ENCODE measurements around the gene SYVN1. TPM values are rescaled to one million over a fixed set of nuclear protein-coding genes. Genes with fewer than 3 reads are reported as not detected.
A peak's percentile ranks its signal among the peaks of the same experiment; 100 is the strongest.

SYVN1 gene
- total and polyA plus RNA-seq, 10 of the 15 experiments (the other 5 are each of a cell fraction or from before 2014, with no cell fraction given): 0.79 to 63.6 (median 20.1) TPM

- no peak for TF ChIP-seq CBX5 (IDR thresholded peaks at IDR 0.05; ENCODE audit: low read depth)
- no peak for TF ChIP-seq NRF1 (conservative IDR thresholded peaks at IDR 0.05; ENCODE audit: low read depth, low read length)
- TF ChIP-seq PML (IDR thresholded peaks at IDR 0.05; ENCODE audit: low read length): peak; percentile 88; the same call in 1 of the 2 replicates
- no peak for TF ChIP-seq ZNF384 (IDR thresholded peaks at IDR 0.05; ENCODE audit: borderline replicate concordance, low read depth, low read length)
- TF ChIP-seq SREBF1 (IDR thresholded peaks at IDR 0.05; ENCODE audit: low read length): no peak
- TF ChIP-seq, protein P1, sequence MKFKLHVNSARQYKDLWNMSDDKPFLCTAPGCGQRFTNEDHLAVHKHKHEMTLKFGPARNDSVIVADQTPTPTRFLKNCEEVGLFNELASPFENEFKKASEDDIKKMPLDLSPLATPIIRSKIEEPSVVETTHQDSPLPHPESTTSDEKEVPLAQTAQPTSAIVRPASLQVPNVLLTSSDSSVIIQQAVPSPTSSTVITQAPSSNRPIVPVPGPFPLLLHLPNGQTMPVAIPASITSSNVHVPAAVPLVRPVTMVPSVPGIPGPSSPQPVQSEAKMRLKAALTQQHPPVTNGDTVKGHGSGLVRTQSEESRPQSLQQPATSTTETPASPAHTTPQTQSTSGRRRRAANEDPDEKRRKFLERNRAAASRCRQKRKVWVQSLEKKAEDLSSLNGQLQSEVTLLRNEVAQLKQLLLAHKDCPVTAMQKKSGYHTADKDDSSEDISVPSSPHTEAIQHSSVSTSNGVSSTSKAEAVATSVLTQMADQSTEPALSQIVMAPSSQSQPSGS (IDR thresholded peaks at IDR 0.05; ENCODE audit: low read length): no peak; the same call in 1 of the 2 replicates
- no peak for TF ChIP-seq ATF7 (IDR thresholded peaks at IDR 0.05; ENCODE audit: low read depth)
- TF ChIP-seq POLR2A (IDR thresholded peaks at IDR 0.05; ENCODE audit: low read depth, low read length): peak; percentile 97
- TF ChIP-seq, protein P2, sequence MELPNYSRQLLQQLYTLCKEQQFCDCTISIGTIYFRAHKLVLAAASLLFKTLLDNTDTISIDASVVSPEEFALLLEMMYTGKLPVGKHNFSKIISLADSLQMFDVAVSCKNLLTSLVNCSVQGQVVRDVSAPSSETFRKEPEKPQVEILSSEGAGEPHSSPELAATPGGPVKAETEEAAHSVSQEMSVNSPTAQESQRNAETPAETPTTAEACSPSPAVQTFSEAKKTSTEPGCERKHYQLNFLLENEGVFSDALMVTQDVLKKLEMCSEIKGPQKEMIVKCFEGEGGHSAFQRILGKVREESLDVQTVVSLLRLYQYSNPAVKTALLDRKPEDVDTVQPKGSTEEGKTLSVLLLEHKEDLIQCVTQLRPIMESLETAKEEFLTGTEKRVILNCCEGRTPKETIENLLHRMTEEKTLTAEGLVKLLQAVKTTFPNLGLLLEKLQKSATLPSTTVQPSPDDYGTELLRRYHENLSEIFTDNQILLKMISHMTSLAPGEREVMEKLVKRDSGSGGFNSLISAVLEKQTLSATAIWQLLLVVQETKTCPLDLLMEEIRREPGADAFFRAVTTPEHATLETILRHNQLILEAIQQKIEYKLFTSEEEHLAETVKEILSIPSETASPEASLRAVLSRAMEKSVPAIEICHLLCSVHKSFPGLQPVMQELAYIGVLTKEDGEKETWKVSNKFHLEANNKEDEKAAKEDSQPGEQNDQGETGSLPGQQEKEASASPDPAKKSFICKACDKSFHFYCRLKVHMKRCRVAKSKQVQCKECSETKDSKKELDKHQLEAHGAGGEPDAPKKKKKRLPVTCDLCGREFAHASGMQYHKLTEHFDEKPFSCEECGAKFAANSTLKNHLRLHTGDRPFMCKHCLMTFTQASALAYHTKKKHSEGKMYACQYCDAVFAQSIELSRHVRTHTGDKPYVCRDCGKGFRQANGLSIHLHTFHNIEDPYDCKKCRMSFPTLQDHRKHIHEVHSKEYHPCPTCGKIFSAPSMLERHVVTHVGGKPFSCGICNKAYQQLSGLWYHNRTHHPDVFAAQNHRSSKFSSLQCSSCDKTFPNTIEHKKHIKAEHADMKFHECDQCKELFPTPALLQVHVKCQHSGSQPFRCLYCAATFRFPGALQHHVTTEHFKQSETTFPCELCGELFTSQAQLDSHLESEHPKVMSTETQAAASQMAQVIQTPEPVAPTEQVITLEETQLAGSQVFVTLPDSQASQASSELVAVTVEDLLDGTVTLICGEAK (IDR thresholded peaks at IDR 0.05; ENCODE audit: borderline replicate concordance): no peak
- no peak for TF ChIP-seq STAT1 (conservative IDR thresholded peaks at IDR 0.05)
- TF ChIP-seq ZNF274 (IDR thresholded peaks at IDR 0.05; ENCODE audit: insufficient read depth, insufficient read length): no peak
- TF ChIP-seq SIX5 (IDR thresholded peaks at IDR 0.05; ENCODE audit: low read depth, low read length, severe bottlenecking): no peak
- TF ChIP-seq TCF12 (IDR thresholded peaks at IDR 0.05; ENCODE audit: low read depth, low read length): 0 out of 2 replicates have a peak, but pooled peaks have one; percentile 22
- 0 out of 2 replicates have a peak, but pooled peaks have one; percentile 24 for TF ChIP-seq TAF1 (IDR thresholded peaks at IDR 0.05; ENCODE audit: borderline replicate concordance, low read depth, low read length)
- no peak for TF ChIP-seq NFIC (IDR thresholded peaks at IDR 0.05; ENCODE audit: low read depth, low read length)
- no peak for TF ChIP-seq PAX5 (IDR thresholded peaks at IDR 0.05; ENCODE audit: borderline replicate concordance, low read depth, low read length)
- TF ChIP-seq BRCA1 (IDR thresholded peaks at IDR 0.05; ENCODE audit: low read depth, low read length): no peak
- no peak for TF ChIP-seq ZNF592 (IDR thresholded peaks at IDR 0.05)
- no peak for TF ChIP-seq NR2C1 (IDR thresholded peaks at IDR 0.05)
- TF ChIP-seq ZSCAN29 (IDR thresholded peaks at IDR 0.05): no peak
- TF ChIP-seq RBBP5 (conservative IDR thresholded peaks at IDR 0.05): no peak
Observed at GRCh38 chr11:65111744-65112545, 22.4 kb downstream of the SYVN1 start, which contains the start of gene TM7SF2 (continued).
